ENCODE measurements around the gene DAAM2. TPM values are rescaled to one million over a fixed set of nuclear protein-coding genes. Genes with fewer than 3 reads are reported as not detected.

The DAAM2 gene
- total RNA-seq, 1 experiment from 2014 or later, result 4.8 TPM

DNA sequence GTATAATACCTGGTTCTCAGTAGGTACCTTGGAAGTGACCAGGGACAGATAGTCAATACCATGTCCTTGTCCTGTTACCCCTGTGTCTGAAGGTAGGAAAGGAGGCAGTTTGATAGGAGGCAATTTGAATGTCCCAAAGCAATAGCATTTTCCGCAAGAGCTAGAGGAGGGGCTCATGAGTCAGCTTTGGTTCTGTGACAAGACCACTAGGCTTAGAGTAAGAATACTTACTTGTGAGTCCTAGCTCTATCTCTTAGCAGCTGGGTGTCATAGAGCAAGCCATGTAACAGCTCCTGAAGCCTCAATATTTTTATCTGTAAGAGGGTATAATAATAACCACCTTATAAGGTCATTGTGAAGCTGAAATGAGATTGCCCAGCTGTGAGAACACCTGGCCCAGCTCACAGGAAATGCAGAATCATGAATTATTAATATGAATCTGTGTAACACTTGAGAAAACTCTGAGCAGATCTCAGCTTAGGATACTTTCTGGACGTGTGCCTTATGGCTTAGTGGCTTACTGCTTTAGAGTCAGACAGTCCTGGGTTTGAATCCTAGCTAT is 58.6 kb downstream of the DAAM2 start:
- Histone ChIP-seq H3K4me3 (ENCODE audit: low read depth, low read length, poor library complexity, severe bottlenecking) (no peak overlapping the region), H3K27me3 (replicated peaks; ENCODE audit: insufficient read depth, low read depth, low read length, poor library complexity) (no peaks in the 10 kb centered on the region), H3K27ac (ENCODE audit: low read depth, low read length, poor library complexity, severe bottlenecking) (no peak overlapping the region), H3K9me3 (ENCODE audit: low read depth, low read length, poor library complexity, severe bottlenecking) (no peaks in the 10 kb centered on the region), H3K4me1 (ENCODE audit: insufficient read depth, low read length, poor library complexity, severe bottlenecking) (peaks cover 8% of the 10 kb centered on the region), H3K36me3 (ENCODE audit: insufficient read depth, low read length, poor library complexity, severe bottlenecking) (no peaks in the 10 kb centered on the region)
- BruUV-seq (replicated peaks), result no TSS peak
- ChIA-PET POLR2A (ENCODE audit: low non-redundant PET) (no interaction called here), CTCF (interaction anchor here (0.9 to 1.4 kb wide), 2 partner anchors 14 to 488 kb away, joined by 4 read pairs; no protein-coding TSS in a partner anchor)
- intact Hi-C loops (cut with micrococcal nuclease; ENCODE audit: unreplicated experiment), result no loop called here
- TF ChIP-seq, protein P1, sequence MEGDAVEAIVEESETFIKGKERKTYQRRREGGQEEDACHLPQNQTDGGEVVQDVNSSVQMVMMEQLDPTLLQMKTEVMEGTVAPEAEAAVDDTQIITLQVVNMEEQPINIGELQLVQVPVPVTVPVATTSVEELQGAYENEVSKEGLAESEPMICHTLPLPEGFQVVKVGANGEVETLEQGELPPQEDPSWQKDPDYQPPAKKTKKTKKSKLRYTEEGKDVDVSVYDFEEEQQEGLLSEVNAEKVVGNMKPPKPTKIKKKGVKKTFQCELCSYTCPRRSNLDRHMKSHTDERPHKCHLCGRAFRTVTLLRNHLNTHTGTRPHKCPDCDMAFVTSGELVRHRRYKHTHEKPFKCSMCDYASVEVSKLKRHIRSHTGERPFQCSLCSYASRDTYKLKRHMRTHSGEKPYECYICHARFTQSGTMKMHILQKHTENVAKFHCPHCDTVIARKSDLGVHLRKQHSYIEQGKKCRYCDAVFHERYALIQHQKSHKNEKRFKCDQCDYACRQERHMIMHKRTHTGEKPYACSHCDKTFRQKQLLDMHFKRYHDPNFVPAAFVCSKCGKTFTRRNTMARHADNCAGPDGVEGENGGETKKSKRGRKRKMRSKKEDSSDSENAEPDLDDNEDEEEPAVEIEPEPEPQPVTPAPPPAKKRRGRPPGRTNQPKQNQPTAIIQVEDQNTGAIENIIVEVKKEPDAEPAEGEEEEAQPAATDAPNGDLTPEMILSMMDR (conservative IDR thresholded peaks at IDR 0.05; ENCODE audit: low read depth, low read length), result no peak
- no peak for TF ChIP-seq EZH2 (IDR thresholded peaks at IDR 0.05; ENCODE audit: borderline replicate concordance, low read depth, low read length, poor library complexity, severe bottlenecking)
- peak; percentile 45 for DNase-seq (ENCODE audit: low spot score)

DNA sequence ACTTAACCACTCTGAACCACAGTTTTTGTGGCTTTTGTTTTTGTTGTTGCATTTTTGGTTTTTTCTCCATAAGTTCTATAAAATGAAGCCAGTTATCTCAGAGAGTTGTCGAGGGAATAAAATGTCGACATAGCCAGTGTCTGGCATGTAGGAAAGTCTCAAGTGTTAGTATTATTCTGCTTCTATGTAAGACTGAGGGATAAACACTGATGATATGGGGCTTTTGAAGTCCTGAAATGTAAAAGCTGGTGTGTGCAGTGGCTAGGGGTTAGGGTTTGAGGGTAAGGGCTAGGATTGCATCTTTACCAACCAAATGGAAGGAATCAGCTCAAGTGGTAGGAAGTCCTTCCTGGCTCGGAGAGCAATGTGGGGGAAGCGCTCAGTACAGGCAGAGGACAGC is 59.2 kb downstream of the DAAM2 start:
- intact Hi-C loops (cut with micrococcal nuclease; ENCODE audit: unreplicated experiment), result no loop called here
- Histone ChIP-seq H3K27me3 (replicated peaks; ENCODE audit: insufficient read depth, low read depth, low read length, poor library complexity) (no peaks in the 10 kb centered on the region), H3K4me3 (ENCODE audit: low read depth, low read length, poor library complexity, severe bottlenecking) (no peak overlapping the region), H3K4me1 (ENCODE audit: insufficient read depth, low read length, poor library complexity, severe bottlenecking) (peaks cover 8% of the 10 kb centered on the region), H3K36me3 (ENCODE audit: insufficient read depth, low read length, poor library complexity, severe bottlenecking) (no peaks in the 10 kb centered on the region), H3K9me3 (ENCODE audit: low read depth, low read length, poor library complexity, severe bottlenecking) (no peaks in the 10 kb centered on the region), H3K27ac (ENCODE audit: low read depth, low read length, poor library complexity, severe bottlenecking) (no peak overlapping the region)
- ChIA-PET POLR2A (ENCODE audit: low non-redundant PET) (no interaction called here), CTCF (interaction anchor here (0.9 to 1.4 kb wide), 2 partner anchors 14 to 489 kb away, joined by 4 read pairs; no protein-coding TSS in a partner anchor)
- no peak for DNase-seq (ENCODE audit: low spot score)
- TF ChIP-seq, protein P1 (conservative IDR thresholded peaks at IDR 0.05; ENCODE audit: low read depth, low read length), result no peak
- no peak for TF ChIP-seq EZH2 (IDR thresholded peaks at IDR 0.05; ENCODE audit: borderline replicate concordance, low read depth, low read length, poor library complexity, severe bottlenecking)
- BruUV-seq (replicated peaks), result no TSS peak

GRCh38 chr6:39852324-39852723 is 60.1 kb downstream of the DAAM2 start:
- BruUV-seq (replicated peaks), result no TSS peak
- Histone ChIP-seq H3K27ac (ENCODE audit: low read depth, low read length, poor library complexity, severe bottlenecking) (no peak overlapping the region), H3K36me3 (ENCODE audit: insufficient read depth, low read length, poor library complexity, severe bottlenecking) (no peaks in the 10 kb centered on the region), H3K4me1 (ENCODE audit: insufficient read depth, low read length, poor library complexity, severe bottlenecking) (peaks cover 8% of the 10 kb centered on the region), H3K9me3 (ENCODE audit: low read depth, low read length, poor library complexity, severe bottlenecking) (no peaks in the 10 kb centered on the region), H3K27me3 (replicated peaks; ENCODE audit: insufficient read depth, low read depth, low read length, poor library complexity) (no peaks in the 10 kb centered on the region), H3K4me3 (ENCODE audit: low read depth, low read length, poor library complexity, severe bottlenecking) (no peak overlapping the region)
- CTCF ChIA-PET, result no interaction called here
- TF ChIP-seq, protein P1 (conservative IDR thresholded peaks at IDR 0.05; ENCODE audit: low read depth, low read length), result no peak
- no peak for TF ChIP-seq EZH2 (IDR thresholded peaks at IDR 0.05; ENCODE audit: borderline replicate concordance, low read depth, low read length, poor library complexity, severe bottlenecking)
- POLR2A ChIA-PET (ENCODE audit: low non-redundant PET), result no interaction called here
- intact Hi-C loops (cut with micrococcal nuclease; ENCODE audit: unreplicated experiment), result no loop called here
- no peak for DNase-seq (ENCODE audit: low spot score)

All from A673 (cell line).